ENCODE data around the gene ODR4. TPM values are rescaled to one million over a fixed set of nuclear protein-coding genes. Genes with fewer than 3 reads are reported as not detected.

Gene ODR4
- total RNA-seq, 1 experiment from 2014 or later = 14.5 TPM

DNA sequence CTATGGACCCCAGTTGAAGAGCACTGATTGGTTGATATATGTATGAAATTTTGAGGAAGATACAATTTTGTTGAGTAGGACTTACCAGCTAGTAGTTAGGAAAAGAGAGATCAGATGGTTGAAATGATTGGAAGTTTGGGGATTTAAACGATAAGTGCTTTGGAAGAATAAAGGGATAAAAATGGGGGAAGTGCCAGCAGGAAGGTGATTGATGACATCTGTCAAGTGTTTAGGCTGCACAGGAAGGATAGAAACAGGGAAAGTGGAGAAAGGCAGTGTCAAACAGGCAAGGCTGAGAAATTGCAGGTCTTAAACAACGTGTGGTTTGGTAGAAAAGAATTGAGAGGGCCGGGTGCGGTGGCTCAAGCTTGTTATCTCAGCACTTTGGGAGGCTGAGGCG, 62.9 kb downstream of the ODR4 start (continued):
- no peak for TF ChIP-seq SMAD4 (CRISPR knock-in tag; IDR thresholded peaks at IDR 0.05)
- no peak for TF ChIP-seq ESRRA (CRISPR knock-in tag; IDR thresholded peaks at IDR 0.05; ENCODE audit: borderline replicate concordance)
- no peak for TF ChIP-seq ZNF396 (CRISPR knock-in tag; IDR thresholded peaks at IDR 0.05; ENCODE audit: borderline replicate concordance)
- TF ChIP-seq JUN (CRISPR knock-in tag; IDR thresholded peaks at IDR 0.05) = no peak
- TF ChIP-seq ETV6 (CRISPR knock-in tag; IDR thresholded peaks at IDR 0.05) = no peak
- no peak for TF ChIP-seq ZNF423 (CRISPR knock-in tag; IDR thresholded peaks at IDR 0.05)
- TF ChIP-seq RORB (CRISPR knock-in tag; IDR thresholded peaks at IDR 0.05) = no peak

GRCh38 chr1:186440584-186440983, 64.9 kb downstream of the ODR4 start:
- H3K36me3 Mint-ChIP-seq = no peaks in the 10 kb centered on the region
- H3K4me1 Mint-ChIP-seq = peaks cover 11% of the 10 kb centered on the region
- ChIA-PET CTCF (no interaction called here), POLR2A (no interaction called here)
- no peak overlapping the region for H3K4me3 Mint-ChIP-seq
- no peak overlapping the region; the same call in 1 of the 2 replicates for H3K27ac Mint-ChIP-seq
- no peaks in the 10 kb centered on the region for H3K27me3 Mint-ChIP-seq (ENCODE audit: low read depth)
- ATAC-seq (no peak), DNase-seq (ENCODE audit: low spot score) (no peak)
- TF ChIP-seq FOXJ3 (CRISPR knock-in tag; IDR thresholded peaks at IDR 0.05; ENCODE audit: borderline replicate concordance) (no peak), MAX (CRISPR knock-in tag; IDR thresholded peaks at IDR 0.05) (no peak), ZMAT4 (CRISPR knock-in tag; IDR thresholded peaks at IDR 0.05) (no peak), CDX4 (CRISPR knock-in tag; IDR thresholded peaks at IDR 0.05; ENCODE audit: borderline replicate concordance) (no peak), RELA (CRISPR knock-in tag; IDR thresholded peaks at IDR 0.05; ENCODE audit: borderline replicate concordance) (no peak), ZNF138 (CRISPR knock-in tag; conservative IDR thresholded peaks at IDR 0.05) (no peak), ZNF121 (CRISPR knock-in tag; IDR thresholded peaks at IDR 0.05) (no peak), GRHL2 (CRISPR knock-in tag; IDR thresholded peaks at IDR 0.05; ENCODE audit: insufficient replicate concordance, severe bottlenecking) (no peak), SMAD3 (CRISPR knock-in tag; IDR thresholded peaks at IDR 0.05; ENCODE audit: borderline replicate concordance) (no peak), ERG (CRISPR knock-in tag; IDR thresholded peaks at IDR 0.05) (no peak)
- TF ChIP-seq, protein P1, sequence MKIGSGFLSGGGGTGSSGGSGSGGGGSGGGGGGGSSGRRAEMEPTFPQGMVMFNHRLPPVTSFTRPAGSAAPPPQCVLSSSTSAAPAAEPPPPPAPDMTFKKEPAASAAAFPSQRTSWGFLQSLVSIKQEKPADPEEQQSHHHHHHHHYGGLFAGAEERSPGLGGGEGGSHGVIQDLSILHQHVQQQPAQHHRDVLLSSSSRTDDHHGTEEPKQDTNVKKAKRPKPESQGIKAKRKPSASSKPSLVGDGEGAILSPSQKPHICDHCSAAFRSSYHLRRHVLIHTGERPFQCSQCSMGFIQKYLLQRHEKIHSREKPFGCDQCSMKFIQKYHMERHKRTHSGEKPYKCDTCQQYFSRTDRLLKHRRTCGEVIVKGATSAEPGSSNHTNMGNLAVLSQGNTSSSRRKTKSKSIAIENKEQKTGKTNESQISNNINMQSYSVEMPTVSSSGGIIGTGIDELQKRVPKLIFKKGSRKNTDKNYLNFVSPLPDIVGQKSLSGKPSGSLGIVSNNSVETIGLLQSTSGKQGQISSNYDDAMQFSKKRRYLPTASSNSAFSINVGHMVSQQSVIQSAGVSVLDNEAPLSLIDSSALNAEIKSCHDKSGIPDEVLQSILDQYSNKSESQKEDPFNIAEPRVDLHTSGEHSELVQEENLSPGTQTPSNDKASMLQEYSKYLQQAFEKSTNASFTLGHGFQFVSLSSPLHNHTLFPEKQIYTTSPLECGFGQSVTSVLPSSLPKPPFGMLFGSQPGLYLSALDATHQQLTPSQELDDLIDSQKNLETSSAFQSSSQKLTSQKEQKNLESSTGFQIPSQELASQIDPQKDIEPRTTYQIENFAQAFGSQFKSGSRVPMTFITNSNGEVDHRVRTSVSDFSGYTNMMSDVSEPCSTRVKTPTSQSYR (CRISPR knock-in tag; IDR thresholded peaks at IDR 0.05) = no peak
- TF ChIP-seq, protein P2, sequence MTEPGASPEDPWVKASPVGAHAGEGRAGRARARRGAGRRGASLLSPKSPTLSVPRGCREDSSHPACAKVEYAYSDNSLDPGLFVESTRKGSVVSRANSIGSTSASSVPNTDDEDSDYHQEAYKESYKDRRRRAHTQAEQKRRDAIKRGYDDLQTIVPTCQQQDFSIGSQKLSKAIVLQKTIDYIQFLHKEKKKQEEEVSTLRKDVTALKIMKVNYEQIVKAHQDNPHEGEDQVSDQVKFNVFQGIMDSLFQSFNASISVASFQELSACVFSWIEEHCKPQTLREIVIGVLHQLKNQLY (CRISPR knock-in tag; IDR thresholded peaks at IDR 0.05) = no peak
- TF ChIP-seq, protein P3, sequence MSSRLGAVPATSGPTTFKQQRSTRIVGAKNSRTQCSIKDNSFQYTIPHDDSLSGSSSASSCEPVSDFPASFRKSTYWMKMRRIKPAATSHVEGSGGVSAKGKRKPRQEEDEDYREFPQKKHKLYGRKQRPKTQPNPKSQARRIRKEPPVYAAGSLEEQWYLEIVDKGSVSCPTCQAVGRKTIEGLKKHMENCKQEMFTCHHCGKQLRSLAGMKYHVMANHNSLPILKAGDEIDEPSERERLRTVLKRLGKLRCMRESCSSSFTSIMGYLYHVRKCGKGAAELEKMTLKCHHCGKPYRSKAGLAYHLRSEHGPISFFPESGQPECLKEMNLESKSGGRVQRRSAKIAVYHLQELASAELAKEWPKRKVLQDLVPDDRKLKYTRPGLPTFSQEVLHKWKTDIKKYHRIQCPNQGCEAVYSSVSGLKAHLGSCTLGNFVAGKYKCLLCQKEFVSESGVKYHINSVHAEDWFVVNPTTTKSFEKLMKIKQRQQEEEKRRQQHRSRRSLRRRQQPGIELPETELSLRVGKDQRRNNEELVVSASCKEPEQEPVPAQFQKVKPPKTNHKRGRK (CRISPR knock-in tag; IDR thresholded peaks at IDR 0.05; ENCODE audit: borderline replicate concordance) = no peak
- TF ChIP-seq, protein P4, sequence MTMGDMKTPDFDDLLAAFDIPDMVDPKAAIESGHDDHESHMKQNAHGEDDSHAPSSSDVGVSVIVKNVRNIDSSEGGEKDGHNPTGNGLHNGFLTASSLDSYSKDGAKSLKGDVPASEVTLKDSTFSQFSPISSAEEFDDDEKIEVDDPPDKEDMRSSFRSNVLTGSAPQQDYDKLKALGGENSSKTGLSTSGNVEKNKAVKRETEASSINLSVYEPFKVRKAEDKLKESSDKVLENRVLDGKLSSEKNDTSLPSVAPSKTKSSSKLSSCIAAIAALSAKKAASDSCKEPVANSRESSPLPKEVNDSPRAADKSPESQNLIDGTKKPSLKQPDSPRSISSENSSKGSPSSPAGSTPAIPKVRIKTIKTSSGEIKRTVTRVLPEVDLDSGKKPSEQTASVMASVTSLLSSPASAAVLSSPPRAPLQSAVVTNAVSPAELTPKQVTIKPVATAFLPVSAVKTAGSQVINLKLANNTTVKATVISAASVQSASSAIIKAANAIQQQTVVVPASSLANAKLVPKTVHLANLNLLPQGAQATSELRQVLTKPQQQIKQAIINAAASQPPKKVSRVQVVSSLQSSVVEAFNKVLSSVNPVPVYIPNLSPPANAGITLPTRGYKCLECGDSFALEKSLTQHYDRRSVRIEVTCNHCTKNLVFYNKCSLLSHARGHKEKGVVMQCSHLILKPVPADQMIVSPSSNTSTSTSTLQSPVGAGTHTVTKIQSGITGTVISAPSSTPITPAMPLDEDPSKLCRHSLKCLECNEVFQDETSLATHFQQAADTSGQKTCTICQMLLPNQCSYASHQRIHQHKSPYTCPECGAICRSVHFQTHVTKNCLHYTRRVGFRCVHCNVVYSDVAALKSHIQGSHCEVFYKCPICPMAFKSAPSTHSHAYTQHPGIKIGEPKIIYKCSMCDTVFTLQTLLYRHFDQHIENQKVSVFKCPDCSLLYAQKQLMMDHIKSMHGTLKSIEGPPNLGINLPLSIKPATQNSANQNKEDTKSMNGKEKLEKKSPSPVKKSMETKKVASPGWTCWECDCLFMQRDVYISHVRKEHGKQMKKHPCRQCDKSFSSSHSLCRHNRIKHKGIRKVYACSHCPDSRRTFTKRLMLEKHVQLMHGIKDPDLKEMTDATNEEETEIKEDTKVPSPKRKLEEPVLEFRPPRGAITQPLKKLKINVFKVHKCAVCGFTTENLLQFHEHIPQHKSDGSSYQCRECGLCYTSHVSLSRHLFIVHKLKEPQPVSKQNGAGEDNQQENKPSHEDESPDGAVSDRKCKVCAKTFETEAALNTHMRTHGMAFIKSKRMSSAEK (CRISPR knock-in tag; IDR thresholded peaks at IDR 0.05; ENCODE audit: borderline replicate concordance) = no peak
- no peaks in the 10 kb centered on the region for H3K9me3 Mint-ChIP-seq
